Activated CD4-positive, alpha-beta T cell treated with anti-CD3 and anti-CD28 coated beads, Interleukin-2, Interleukin-6, amounts not matched to agents 100 ng/mL and 50 ng/mL, durations not matched to agents 16 hours and 8 hours (primary cell): ENCODE measurements around the gene IL1R2.
"Not testable (repeated sequence)": the region's sequence is repeated elsewhere in the genome, so short reads cannot be mapped to it uniquely, and the experiment has no call there.

Experiments
- DNase-seq: peaks from one replicate; pipeline ENCODE4 v3.0.0-alpha.2; 2020

The IL1R2 gene

GRCh38 chr2:102000813-102001766, 9.3 kb downstream of the IL1R2 start:
- DNase-seq: peak; percentile 79

GRCh38 chr2:102001767-102002142, 10.0 kb downstream of the IL1R2 start:
- DNase-seq: peak; percentile 86

GRCh38 chr2:102002228-102002627, 10.5 kb downstream of the IL1R2 start:
- no peak for DNase-seq

GRCh38 chr2:102002909-102003308, 11.1 kb downstream of the IL1R2 start:
- DNase-seq: not testable (repeated sequence)

- DNase-seq: no peak
Observed at GRCh38 chr2:102003696-102004095, 11.9 kb downstream of the IL1R2 start.

- DNase-seq: peak; percentile 71
Observed at GRCh38 chr2:102004581-102004980, 12.8 kb downstream of the IL1R2 start.

- DNase-seq: no peak
Observed at GRCh38 chr2:102005449-102005848, 13.7 kb downstream of the IL1R2 start.

- peak; percentile 65 for DNase-seq
Observed at GRCh38 chr2:102005989-102006885, 14.5 kb downstream of the IL1R2 start.

GRCh38 chr2:102006886-102007278, 15.1 kb downstream of the IL1R2 start:
- no peak for DNase-seq

- no peak for DNase-seq
Observed at GRCh38 chr2:102008490-102008889, 16.7 kb downstream of the IL1R2 start.

GRCh38 chr2:102009557-102009956, 17.8 kb downstream of the IL1R2 start:
- no peak for DNase-seq

- DNase-seq: peak; percentile 43
Observed at GRCh38 chr2:102010902-102011301, 19.1 kb downstream of the IL1R2 start.

- DNase-seq: no peak
Observed at GRCh38 chr2:102012061-102012614, 20.4 kb downstream of the IL1R2 start.

- no peak for DNase-seq
Observed at GRCh38 chr2:102013206-102014040, 21.7 kb downstream of the IL1R2 start.

GRCh38 chr2:102014041-102014345, 22.2 kb downstream of the IL1R2 start:
- DNase-seq: no peak

GRCh38 chr2:102015399-102015798, 23.6 kb downstream of the IL1R2 start:
- DNase-seq: no peak

- no peak for DNase-seq
Observed at GRCh38 chr2:102016399-102016955, 24.7 kb downstream of the IL1R2 start.

GRCh38 chr2:102018823-102019445, 27.2 kb downstream of the IL1R2 start:
- DNase-seq: no peak

GRCh38 chr2:102020596-102021170, 28.9 kb downstream of the IL1R2 start:
- DNase-seq: peak; percentile 92

- no peak for DNase-seq
Observed at GRCh38 chr2:102021779-102022178, 30.0 kb downstream of the IL1R2 start.

GRCh38 chr2:102022884-102023539, 31.3 kb downstream of the IL1R2 start:
- no peak for DNase-seq
